ENCODE measurements around the gene PCMT1.

DNA sequence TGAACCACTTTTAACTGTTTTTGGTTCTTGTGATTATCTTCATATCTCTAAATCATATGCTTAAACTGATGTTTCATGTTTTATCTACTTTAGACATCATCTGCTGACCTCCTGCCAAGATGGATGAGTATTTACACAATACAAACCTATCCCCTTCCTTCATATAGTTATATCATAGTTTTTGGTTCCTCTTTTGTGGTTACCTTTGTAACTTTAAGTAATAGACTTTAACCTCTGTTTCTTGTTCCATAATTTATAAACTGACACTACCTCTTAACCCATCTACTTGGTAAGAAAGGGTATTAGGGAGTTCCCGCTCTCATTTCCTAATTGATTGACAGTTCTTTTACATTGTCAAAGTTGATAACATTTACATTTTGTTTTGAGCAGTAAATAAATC, 11.9 kb downstream of the PCMT1 start:
- TF ChIP-seq, protein P1, sequence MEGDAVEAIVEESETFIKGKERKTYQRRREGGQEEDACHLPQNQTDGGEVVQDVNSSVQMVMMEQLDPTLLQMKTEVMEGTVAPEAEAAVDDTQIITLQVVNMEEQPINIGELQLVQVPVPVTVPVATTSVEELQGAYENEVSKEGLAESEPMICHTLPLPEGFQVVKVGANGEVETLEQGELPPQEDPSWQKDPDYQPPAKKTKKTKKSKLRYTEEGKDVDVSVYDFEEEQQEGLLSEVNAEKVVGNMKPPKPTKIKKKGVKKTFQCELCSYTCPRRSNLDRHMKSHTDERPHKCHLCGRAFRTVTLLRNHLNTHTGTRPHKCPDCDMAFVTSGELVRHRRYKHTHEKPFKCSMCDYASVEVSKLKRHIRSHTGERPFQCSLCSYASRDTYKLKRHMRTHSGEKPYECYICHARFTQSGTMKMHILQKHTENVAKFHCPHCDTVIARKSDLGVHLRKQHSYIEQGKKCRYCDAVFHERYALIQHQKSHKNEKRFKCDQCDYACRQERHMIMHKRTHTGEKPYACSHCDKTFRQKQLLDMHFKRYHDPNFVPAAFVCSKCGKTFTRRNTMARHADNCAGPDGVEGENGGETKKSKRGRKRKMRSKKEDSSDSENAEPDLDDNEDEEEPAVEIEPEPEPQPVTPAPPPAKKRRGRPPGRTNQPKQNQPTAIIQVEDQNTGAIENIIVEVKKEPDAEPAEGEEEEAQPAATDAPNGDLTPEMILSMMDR (conservative IDR thresholded peaks at IDR 0.05; ENCODE audit: low read length), result no peak
- TF ChIP-seq EZH2phosphoT487 (IDR thresholded peaks at IDR 0.05; ENCODE audit: borderline replicate concordance, low read depth, low read length), result no peak

Data from OCI-LY7 (cell line).